HEK293 (cell line): ENCODE results near the gene PLPPR1.

Source experiments
- CTCF ChIP-seq: fragments of 450-650 bp; formaldehyde crosslinking; IDR thresholded peaks from 2 replicates; pipeline ENCODE4 v1.5.1; 2016; ENCODE audit warnings: missing biosample characterization, missing genetic modification characterization
- PATZ1 ChIP-seq: fragments of 450-650 bp; formaldehyde crosslinking; IDR thresholded peaks from 2 replicates; pipeline ENCODE4 v1.5.1; 2016; ENCODE audit warnings: missing biosample characterization, missing genetic modification characterization
- YY1 ChIP-seq: fragments of 450-650 bp; formaldehyde crosslinking; IDR thresholded peaks from 2 replicates; pipeline ENCODE4 v1.5.1; 2018; ENCODE audit warnings: missing biosample characterization, missing genetic modification characterization
- ZBTB10 ChIP-seq: fragments of 450-650 bp; formaldehyde crosslinking; IDR thresholded peaks from 2 replicates; pipeline ENCODE4 v1.5.1; 2016; ENCODE audit warnings: missing biosample characterization, missing genetic modification characterization
- ZBTB20 ChIP-seq: fragments of 450-650 bp; formaldehyde crosslinking; IDR thresholded peaks from 2 replicates; pipeline ENCODE4 v1.5.1; 2016; ENCODE audit warnings: missing biosample characterization, missing genetic modification characterization
- ZBTB8A ChIP-seq: fragments of 450-650 bp; formaldehyde crosslinking; IDR thresholded peaks from 2 replicates; pipeline ENCODE4 v1.5.1; 2016; ENCODE audit warnings: missing biosample characterization, missing genetic modification characterization
- ZNF114 ChIP-seq: fragments of 450-650 bp; formaldehyde crosslinking; IDR thresholded peaks from 2 replicates; pipeline ENCODE4 v1.5.0; 2017; ENCODE audit warnings: missing biosample characterization, missing genetic modification characterization
- ZNF121 ChIP-seq: fragments of 450-650 bp; formaldehyde crosslinking; IDR thresholded peaks from 2 replicates; pipeline ENCODE4 v1.5.1; 2016; ENCODE audit warnings: missing biosample characterization, missing genetic modification characterization
- ZNF23 ChIP-seq: fragments of 450-650 bp; formaldehyde crosslinking; IDR thresholded peaks from 2 replicates; pipeline ENCODE4 v1.5.1; 2016; ENCODE audit warnings: missing biosample characterization, missing genetic modification characterization, borderline replicate concordance
- ZNF350 ChIP-seq: fragments of 450-650 bp; formaldehyde crosslinking; IDR thresholded peaks from 2 replicates; pipeline ENCODE4 v1.5.0; 2017; ENCODE audit warnings: missing biosample characterization, mild to moderate bottlenecking, missing genetic modification characterization
- ZSCAN30 ChIP-seq: fragments of 450-650 bp; IDR thresholded peaks from 2 replicates; pipeline ENCODE4 v1.5.1; 2018; ENCODE audit warnings: missing biosample characterization, mild to moderate bottlenecking, missing genetic modification characterization, moderate library complexity
- ZSCAN4 ChIP-seq: fragments of 450-650 bp; formaldehyde crosslinking; IDR thresholded peaks from 2 replicates; pipeline ENCODE4 v1.5.1; 2017; ENCODE audit warnings: missing biosample characterization, missing genetic modification characterization
- TF ChIP-seq, protein P1 (sequence below): sonication (generic); formaldehyde crosslinking; IDR thresholded peaks from 2 replicates; pipeline ENCODE4 v1.8.1; 2022; ENCODE audit warnings: mild to moderate bottlenecking, moderate library complexity, missing genetic modification reagents

DNA sequence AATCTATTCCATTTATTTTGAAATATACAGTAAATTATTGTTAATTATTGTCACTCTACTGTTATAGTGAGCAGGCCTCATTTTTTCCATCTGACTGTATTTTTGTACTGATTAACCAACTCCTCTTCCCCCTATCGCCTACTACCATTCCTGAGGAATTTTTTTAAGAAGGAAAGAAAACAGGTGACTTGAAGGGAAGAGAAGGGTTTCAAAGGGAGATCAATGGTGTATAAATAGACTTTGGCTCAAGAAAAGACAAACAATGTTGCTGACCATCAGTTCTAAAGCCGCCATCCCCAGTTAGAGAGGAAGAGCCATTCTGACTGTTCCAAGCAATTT lies 286.6 kb downstream of the PLPPR1 start:
- TF ChIP-seq ZBTB20 (tag by site-specific recombination) (no peak), ZBTB8A (no peak), CTCF (tag by site-specific recombination) (no peak), ZNF121 (tag by site-specific recombination) (no peak), ZNF114 (no peak), YY1 (no peak), ZNF350 (tag by site-specific recombination) (no peak), ZBTB10 (tag by site-specific recombination) (no peak), PATZ1 (tag by site-specific recombination) (no peak), ZNF23 (tag by site-specific recombination) (no peak), ZSCAN4 (tag by site-specific recombination) (no peak), ZSCAN30 (tag by site-specific recombination) (no peak)
- TF ChIP-seq, protein P1, sequence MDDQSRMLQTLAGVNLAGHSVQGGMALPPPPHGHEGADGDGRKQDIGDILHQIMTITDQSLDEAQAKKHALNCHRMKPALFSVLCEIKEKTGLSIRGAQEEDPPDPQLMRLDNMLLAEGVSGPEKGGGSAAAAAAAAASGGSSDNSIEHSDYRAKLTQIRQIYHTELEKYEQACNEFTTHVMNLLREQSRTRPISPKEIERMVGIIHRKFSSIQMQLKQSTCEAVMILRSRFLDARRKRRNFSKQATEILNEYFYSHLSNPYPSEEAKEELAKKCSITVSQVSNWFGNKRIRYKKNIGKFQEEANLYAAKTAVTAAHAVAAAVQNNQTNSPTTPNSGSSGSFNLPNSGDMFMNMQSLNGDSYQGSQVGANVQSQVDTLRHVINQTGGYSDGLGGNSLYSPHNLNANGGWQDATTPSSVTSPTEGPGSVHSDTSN (CRISPR knock-in tag), result no peak
